Fibroblast of lung (primary cell): ENCODE measurements around the gene SRGAP2C.
"Not testable (repeated sequence)": the region's sequence is repeated elsewhere in the genome, so short reads cannot be mapped to it uniquely, and the experiment has no call there.

Source experiments
- CTCF ChIP-seq, 2 donors: IDR thresholded peaks in 1 of 2; conservative IDR thresholded peaks in 1 of 2; 1 replicate in 1 of 2; 2 replicates in 1 of 2; pipeline ENCODE4 v1.5.1; 2011 to 2012; ENCODE audit warnings: low read length in 2 of 2, control low read depth in 1 of 2, inconsistent platforms in 1 of 2, low read depth in 1 of 2, mild to moderate bottlenecking in 1 of 2
- EZH2 ChIP-seq: IDR thresholded peaks from 2 replicates; pipeline ENCODE4 v1.5.1; 2012; ENCODE audit warnings: low read length, control low read depth, mild to moderate bottlenecking; ENCODE audit errors: missing control alignments

GRCh38 chr1:121252656-121253055 is 67.9 kb downstream of the SRGAP2C start:
- not testable (repeated sequence) for TF ChIP-seq CTCF (conservative IDR thresholded peaks at IDR 0.05 in 1 of 2, IDR thresholded peaks at IDR 0.05 in 1 of 2; ENCODE audit: low read depth in 1 of 2, low read length in 2 of 2); EZH2
